Keratinocyte (primary cell): ENCODE results near the gene HDAC7.

Experiments
- CTCF ChIP-seq, 3 experiments: IDR thresholded peaks in 1 of 3; conservative IDR thresholded peaks in 1 of 3; optimal IDR thresholded peaks in 1 of 3; 2 replicates in 2 of 3; 3 replicates in 1 of 3; pipeline versions ENCODE3 to v1.5.1; 2011; ENCODE audit warnings: low read length in 3 of 3, mild to moderate bottlenecking in 3 of 3, moderate library complexity in 2 of 3, control low read depth in 1 of 3, inconsistent platforms in 1 of 3; ENCODE audit not compliant: insufficient read depth in 2 of 3; ENCODE audit errors: extremely low read depth in 1 of 3
- EZH2 ChIP-seq: IDR thresholded peaks from one replicate; pipeline ENCODE4 v1.6.1; 2012; ENCODE audit warnings: inconsistent platforms, mild to moderate bottlenecking, low read length, moderate library complexity

- TF ChIP-seq CTCF (optimal IDR thresholded peaks at IDR 0.05 in 1 of 3, IDR thresholded peaks at IDR 0.05 in 1 of 3, conservative IDR thresholded peaks at IDR 0.05 in 1 of 3; ENCODE audit: extremely low read depth in 1 of 3, insufficient read depth in 2 of 3, low read length in 3 of 3) (peak; percentile 73 to 92 (median 84)), EZH2 (no peak)
These were observed 17.8 kb upstream of the HDAC7 start for GRCh38 chr12:47837190-47838171.
